Stimulated activated CD8-positive, alpha-beta memory T cell treated with anti-CD3 and anti-CD28 coated beads, Interleukin-4, amount 100 ng/mL, for 24 hours (primary cell): Measurements from ENCODE around the gene KCNH4.

ENCODE experiments used
- DNase-seq: peaks from one replicate; pipeline ENCODE4 v3.0.0-alpha.2; 2020; ENCODE audit warnings: low read depth

Gene KCNH4

GRCh38 chr17:42117397-42118125 lies 63.4 kb downstream of the KCNH4 start:
- no peak for DNase-seq

GRCh38 chr17:42116705-42117396 lies 64.1 kb downstream of the KCNH4 start:
- peak; percentile 71 for DNase-seq

GRCh38 chr17:42114118-42114517 lies 66.8 kb downstream of the KCNH4 start:
- DNase-seq, result no peak

GRCh38 chr17:42113293-42114069 lies 67.5 kb downstream of the KCNH4 start:
- no peak for DNase-seq

GRCh38 chr17:42112552-42113176 lies 68.3 kb downstream of the KCNH4 start, which contains the start of gene DHX58:
TSS of gene DHX58 (minus strand) at chr17:42112714. CDS start at chr17:42111892, 822 bp downstream.
- peak; percentile 60 for DNase-seq

GRCh38 chr17:42111871-42112551 lies 68.9 kb downstream of the KCNH4 start:
- DNase-seq, result no peak

GRCh38 chr17:42111265-42111636 lies 69.7 kb downstream of the KCNH4 start:
- DNase-seq, result no peak

GRCh38 chr17:42110301-42111264 lies 70.4 kb downstream of the KCNH4 start:
- no peak for DNase-seq

GRCh38 chr17:42109086-42109485 lies 71.9 kb downstream of the KCNH4 start:
- DNase-seq, result no peak

GRCh38 chr17:42107597-42108576 lies 73.1 kb downstream of the KCNH4 start:
- DNase-seq, result peak; percentile 89

- no peak for DNase-seq
Observed at GRCh38 chr17:42107124-42107523, 73.8 kb downstream of the KCNH4 start.
